NOMO-1 treated with dmso at 0.1 percent for 144 hours (cell line): ENCODE measurements around the gene LPAR3.
"Not testable (repeated sequence)": the region's sequence is repeated elsewhere in the genome, so short reads cannot be mapped to it uniquely, and the experiment has no call there.

ENCODE experiments used
- DNase-seq: peaks from one replicate; lab custom pipeline; 2025; ENCODE audit not compliant: unreplicated experiment; lab: John Stamatoyannopoulos, UW

The LPAR3 gene

DNA sequence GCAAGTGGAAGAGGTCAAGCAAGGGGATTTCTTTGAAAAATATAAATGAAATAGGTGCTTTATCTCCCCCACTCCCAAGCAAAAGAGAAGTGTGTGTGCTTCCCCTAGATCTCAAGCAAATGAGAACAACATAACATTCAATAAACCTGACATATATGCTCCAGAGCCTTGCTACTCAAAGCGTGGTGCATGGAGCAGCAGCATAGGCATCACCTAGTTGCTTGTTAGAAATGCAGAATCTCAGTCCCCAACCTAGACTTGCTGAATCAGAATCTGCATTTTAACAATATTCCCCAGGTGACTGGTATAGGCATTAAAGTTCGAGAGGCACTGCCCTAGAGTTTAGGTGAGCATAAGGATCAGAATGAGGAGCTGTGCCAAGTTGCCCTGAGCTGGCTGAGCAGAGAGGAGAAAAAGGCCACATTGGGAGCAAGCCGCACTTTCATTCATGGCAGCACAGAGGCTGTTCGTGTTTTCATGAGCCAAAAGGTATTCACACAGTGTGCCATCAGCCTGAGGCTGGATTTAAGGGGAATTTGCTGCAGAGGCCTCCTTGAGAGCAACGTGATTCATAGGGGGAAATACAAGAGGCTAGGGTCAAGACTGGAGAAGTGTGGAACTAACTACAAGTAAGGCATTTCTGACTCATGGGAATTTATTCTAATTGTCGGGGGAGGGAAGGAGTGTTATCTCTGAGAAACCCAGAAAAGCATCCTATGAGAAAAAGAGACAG is 14.3 kb upstream of the LPAR3 start:
- no peak for DNase-seq

DNA sequence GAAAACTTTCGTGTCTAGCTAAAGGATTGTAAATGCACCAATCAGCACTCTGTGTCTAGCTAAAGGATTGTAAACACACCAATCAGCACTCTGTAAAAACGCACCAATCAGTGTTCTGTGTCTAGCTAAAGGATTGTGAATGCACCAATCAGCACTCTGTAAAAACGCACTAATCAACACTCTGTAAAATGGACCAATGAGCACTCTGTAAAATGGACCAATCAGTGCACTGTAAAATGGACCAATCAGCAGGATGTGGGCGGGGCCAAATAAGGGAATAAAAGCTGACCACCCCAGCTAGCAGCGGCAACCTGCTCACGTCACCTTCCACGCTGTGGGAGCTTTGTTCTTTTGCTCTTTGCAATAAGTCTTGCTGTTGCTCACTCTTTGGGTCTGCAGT is 9.7 kb upstream of the LPAR3 start:
- DNase-seq: not testable (repeated sequence)

DNA sequence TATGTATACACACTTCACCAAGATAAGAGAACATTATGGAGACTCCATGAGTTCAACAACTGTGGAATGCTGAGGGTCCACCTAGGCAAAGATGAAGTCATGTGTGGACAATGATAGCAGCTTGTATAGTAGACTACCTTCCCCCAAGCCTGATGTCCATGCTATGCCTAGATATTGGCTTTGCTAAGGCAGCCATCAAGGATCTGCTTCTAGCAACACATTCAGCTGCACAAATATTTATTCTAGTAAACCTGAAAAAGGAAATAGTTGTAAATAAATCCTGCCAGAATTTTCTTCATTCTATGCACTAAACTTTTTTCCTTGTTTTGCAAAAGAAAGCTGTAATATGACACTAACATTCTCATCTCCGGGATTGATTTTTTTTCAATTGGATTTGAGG is 7.0 kb upstream of the LPAR3 start:
- DNase-seq: no peak

DNA sequence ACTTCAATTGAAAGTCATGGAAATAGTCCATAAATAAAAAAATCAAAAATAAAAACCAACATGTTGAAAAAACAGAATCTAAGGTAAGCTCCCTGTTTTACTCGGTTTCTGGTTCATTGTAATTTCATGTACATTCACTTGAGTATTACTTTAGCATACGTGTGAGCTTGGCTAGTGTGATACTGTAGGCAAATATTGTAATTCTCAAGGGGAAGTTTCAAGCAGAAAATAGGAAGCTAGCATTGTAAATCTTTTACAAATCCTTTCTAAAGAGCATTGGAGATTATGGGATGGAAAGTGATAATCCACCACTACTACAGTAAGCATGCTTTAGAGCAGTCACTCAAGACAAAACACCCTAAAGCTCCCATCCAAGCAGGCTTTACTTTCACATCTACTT is 3.3 kb upstream of the LPAR3 start:
- DNase-seq: no peak

DNA sequence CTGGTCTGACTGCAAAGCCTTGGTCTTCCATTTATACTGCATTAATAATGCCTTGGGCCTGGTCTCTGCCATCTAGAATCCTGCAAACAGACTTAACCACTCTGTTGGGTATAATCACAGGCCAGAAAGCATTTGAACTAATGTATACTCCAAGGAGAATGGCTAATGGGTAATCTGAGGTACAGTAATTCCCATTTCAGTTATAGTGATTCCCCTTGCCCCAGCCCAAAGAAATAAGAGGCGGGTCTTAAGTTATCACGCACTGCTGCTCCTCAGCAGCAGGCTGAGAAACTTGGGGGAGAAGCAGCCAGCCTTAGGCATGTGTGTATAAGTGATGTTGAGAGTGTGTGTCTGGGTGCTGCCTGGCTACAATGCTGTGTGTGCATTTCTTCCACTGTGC is 2.4 kb downstream of the LPAR3 start:
- no peak for DNase-seq

DNA sequence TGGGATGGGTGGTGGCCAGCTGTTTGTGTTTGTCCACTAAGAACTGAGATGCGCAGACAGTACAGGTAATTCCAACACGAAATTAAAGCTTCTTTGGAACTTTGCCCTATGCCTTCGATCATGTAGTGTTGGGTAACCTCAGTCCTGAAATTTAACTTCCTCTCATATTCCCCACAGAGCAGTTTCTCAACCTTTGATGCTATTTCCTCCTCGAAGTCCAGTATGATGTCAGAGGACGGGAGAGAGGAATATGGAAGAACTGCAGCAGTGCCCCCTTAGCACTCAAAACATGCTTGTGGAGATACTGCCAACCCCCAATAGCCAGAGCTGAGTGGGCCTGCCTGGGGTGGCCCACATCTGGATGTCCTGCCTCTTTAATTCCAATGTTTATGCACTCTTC is 3.6 kb downstream of the LPAR3 start:
- no peak for DNase-seq

DNA sequence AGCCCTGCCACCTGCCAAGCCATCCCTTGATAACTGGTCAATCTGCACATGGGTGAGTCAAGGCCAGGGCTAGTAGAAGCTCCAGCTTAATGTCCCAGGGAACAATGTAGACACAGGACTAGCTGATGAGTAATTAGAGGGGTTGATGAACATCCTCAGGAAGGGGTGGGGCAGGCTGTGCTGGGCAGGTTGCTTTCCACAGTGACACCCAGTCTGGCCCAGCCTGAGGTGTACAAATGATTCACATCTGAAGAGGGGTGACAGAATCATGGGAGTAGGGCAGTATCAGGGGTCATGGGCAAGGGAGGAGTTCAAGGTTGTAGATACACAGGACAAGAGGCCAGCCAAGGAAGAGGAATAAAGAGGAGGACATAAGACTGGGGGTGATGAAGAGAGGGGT is 4.3 kb downstream of the LPAR3 start:
- no peak for DNase-seq

DNA sequence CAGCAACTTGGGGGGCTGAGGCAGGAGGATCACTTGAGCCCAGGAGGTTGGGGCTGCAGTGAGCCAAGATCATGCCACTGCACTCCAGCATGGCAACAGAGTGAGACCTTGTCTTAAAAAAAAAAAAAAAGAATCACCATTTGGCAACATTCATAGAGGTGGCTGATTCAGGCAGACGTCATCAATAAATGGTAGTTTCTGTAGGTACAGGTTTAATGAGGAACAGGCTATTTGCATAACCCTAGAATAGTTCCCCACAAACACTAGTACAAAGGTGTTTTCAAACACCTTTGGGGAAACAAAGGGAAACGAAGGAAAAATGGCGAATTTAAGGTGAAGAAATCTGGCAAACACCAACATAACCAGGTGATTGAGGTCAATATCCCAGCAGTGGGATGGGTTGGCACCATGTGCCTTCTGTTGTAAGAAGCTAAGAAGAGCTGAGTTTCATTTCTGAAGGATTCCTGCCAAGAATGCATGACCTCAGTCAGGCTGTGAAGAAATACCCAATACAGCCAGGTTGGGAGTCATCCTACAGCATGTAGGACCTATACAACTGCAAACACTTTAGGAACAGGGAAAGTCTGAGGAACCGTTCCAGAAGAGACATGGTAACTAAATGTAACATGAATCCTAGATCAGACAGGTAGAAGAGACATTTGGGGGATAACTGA is 5.6 kb downstream of the LPAR3 start:
- no peak for DNase-seq

DNA sequence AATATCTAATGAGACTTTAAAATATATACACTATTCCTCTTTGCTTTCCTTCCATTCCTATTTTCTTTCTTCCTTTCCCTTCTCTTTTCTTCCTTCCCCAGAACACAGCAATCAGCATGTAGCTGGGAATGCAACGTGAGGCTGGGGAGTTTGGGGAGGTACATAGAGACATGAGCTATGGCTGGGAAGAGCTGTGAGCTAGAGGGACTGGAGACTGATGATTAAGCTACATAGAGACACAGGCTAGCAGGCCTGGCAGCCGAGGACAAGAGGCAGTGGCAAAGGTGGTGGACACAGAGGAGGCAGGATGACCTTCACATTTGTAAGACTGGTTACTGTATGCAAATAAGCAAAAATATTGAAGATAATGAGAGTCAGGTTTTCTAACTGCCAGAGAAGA is 7.5 kb downstream of the LPAR3 start:
- no peak for DNase-seq

DNA sequence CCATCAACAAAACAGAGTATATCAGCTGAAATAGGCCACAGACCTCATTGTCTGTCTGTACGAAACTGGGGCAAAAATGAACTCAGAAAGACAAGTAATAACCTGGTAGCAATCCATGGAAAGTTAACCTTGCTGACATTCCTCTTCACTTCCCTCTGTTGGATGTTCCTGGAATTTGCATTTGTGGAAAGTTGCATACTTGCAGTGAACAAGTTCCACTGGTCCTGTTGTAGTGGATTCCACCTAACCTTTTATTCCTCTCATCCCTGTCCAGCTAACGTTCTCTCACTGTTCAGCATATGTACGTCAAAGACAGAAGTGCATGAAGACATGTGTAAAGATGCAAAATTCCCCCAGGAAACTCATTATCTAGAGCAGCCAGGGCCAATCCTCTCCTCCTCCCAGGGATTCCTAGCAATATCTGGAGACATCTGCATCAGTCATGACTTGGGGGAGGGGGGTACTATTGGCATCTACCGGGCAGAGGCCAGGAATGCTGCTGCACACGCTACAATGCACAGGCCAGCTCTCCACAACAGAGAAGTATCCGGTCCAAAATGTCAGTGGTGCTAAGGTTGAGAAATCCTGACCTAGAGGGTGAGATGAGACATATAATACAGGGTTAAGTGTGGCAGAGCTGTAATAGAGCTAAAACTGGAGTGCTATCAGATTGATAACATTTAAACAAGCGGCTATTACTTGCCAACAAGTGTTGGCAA is 8.2 kb downstream of the LPAR3 start:
- no peak for DNase-seq

DNA sequence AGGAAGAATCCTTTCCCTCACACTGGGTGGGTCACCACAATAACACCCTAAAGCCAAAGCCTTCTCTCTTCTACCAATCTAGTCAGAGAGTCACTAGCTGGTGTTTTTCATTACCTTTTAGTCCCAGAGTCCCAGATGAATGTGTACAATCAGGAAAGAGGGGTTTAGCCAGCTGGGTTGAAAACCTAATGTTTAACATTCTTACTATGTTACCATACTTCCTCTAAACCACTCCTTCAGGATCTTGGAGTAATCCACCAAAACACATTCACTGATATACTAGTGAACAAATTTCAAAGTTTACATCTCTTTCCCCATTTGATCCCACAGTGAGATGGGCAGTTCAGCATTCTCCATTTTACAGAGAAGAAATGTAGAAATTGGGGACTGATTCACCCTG is 9.7 kb downstream of the LPAR3 start:
- DNase-seq: no peak

DNA sequence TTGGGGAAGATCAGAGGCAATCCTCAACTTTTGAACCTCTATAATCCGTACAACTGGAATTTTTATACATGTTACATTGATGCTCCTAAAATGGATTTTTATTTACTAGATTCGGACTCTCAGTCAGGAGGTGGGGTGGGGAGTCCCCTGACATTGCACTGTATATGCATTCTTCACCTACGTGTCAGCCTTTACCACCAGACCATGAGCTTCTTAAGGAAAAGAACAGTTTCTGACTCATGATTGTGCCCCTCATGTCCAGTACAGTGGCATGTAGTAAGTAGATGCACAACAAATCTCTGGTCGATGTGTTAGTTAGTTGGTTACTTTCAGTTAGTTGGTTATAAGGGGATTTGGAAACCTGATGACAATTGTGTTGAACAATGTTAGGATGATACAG is 15.4 kb downstream of the LPAR3 start:
- DNase-seq: no peak

DNA sequence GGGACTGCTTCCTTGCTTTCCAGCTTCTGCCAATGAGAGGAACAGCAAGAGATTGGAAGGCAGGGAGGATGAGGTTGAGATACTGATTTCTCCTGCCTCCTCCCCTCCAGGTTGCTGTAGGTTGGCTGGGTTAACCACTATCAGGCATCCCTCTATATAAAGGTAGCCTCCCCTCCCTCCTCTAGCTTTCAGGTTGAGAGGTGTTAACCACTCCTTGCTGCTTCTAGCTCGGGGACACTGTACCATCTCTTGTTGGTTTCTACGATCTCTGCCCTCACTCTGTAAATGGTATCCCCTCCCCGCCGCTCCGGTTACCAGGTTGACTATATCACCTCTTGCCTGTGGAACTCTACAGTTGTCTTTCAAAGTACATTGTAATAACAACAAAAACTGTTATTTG is 16.7 kb downstream of the LPAR3 start:
- DNase-seq: no peak

DNA sequence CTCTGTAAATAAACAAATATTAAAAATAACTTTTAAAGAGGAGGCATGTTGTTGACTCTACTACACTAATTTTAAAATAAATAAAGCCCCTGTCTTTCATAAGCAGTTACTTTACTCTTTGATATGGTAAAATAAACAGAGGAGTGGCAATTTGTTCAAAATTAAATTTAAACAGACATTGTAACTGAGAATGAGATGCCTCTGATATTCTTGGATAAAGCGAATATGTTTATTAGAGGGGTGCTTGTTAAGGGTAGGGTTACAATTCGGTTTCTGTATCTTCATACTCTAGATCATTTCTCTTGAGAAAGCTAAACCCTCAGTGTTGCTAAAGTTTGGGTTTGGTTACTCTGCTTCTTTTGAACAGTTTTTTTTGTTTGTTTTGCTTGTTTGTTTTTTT is 19.6 kb downstream of the LPAR3 start:
- DNase-seq: no peak

DNA sequence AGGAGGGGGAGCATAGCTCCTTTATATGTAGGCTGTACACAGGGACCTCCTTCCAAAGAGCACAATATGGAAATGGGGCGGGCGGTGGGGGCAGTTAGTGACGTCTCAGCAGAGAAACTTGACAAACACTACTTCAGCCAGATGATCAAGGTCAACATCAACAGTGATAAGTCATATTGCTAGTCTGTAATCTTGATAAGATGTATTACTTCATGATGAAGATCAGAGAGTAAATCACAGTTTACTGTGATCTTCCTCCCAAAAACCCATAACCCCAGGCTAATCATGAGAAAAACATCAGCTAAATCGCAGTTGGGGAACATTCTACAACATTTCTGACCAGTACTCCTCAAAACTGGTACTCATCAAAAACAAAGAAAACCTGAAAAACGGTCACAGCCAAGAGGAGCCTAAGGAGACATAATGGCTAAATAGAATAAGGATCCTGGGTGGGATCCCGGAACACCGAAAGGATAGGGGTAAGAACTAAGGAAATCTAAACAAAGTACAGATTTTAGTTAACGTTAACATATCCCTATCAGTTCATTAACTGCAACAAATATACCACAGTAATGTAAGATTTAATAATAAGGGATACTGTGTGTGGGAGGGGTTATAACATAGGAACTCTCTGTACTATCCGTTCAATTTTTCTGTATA is 20.2 kb downstream of the LPAR3 start:
- DNase-seq: no peak

DNA sequence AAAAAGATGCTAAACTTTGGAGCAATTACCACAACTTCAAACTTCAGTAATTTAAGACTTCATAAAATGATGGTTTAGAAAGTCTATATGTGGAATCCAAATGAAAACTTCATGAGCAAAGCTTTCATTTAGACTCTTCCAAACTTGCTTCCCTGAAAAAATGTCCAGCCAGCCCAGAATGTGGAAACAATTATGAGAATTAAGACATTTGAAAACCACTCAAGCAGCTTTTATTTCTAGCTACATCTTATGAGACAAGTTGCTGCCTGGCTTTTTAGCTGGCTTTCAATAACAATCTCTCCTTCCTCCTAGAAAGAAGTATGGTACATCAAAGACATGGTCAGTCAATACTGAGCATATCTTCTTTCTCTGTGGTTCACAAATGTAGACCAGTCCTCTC is 21.8 kb downstream of the LPAR3 start:
- no peak for DNase-seq

DNA sequence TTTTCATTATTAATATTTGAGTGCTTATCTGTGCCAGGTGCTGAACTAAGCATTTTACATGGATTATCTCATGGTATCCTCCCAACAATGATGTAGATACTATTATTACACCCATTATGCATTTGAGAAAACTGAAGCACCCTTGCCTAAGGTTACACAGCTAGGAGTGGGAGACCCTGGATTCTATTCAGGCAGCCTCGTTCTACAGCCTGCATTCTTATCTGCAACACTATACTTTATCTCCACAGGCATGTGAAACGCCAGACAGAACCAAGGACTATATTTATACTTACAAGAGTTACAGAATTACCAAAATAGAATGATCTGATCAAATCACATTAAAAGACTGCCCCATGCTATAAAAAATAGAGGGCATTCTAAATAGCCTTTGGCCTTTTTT is 22.4 kb downstream of the LPAR3 start:
- DNase-seq: no peak

DNA sequence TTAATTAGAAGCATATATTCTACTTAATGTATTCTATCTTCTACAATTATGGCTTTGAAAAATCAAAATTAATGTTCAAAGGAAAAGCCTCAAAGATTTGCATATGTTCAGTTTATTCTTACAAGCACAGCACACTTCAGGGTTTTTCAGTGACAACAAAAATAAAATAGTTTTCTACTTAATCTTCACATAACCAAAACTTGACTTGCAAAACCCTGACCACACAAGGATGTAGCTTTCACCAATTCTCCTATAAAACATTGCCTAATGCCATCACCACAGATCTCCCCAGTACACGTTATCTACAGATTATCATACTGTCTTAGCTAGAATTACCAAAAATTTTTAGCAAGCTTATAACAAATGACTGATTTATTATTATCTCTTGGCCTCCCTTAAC is 23.3 kb downstream of the LPAR3 start:
- no peak for DNase-seq

DNA sequence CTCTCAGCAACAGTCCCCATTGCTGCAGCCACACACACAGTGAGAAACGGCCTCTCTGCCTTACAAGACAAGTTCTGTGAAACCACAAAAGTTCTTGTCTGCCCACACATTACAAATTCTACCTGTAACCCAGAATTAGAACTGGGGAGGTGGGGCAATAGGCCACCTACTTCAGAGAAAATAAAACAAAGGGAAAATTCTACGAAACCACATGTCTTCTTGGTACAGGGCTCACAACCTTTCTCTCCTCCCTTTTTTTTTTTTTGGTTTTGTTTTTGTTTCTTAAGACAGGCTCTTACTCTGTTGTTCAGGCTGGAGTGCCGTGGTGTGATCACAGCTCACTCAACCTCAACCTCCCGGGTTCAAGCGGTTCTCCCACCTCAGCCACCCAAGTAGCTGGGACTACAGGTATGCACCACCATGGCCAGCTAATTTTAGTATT is 30.2 kb downstream of the LPAR3 start:
- no peak for DNase-seq

DNA sequence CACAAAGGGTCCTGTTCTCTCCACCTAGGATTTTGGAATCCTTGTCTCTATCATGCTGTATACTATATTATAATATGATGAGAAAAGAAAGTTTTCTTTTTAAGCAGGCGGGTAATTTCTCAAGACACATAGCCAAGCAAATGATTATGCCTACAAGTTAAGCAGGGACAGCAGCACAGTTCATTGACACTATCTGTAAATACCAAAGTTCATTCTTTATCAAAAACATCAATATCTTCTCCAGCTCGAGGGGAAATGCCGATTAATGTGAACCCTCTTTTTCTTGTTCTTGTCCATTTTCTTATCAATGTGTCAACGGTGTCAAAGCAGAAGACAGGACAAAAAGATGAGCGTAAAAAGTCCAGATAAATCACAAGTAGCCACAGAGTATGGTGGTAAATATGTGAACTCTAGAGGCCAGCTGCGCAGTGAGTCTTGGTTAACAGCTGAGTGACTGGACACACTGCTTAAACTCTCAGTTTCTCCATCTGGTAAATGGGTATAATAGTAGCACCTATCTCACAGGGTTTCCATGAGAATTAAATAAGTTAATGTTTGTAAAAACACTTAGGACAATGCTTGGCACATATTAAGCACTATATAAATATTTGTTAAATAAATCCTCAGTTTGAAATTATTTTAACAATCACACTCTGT is 30.9 kb downstream of the LPAR3 start:
- no peak for DNase-seq

DNA sequence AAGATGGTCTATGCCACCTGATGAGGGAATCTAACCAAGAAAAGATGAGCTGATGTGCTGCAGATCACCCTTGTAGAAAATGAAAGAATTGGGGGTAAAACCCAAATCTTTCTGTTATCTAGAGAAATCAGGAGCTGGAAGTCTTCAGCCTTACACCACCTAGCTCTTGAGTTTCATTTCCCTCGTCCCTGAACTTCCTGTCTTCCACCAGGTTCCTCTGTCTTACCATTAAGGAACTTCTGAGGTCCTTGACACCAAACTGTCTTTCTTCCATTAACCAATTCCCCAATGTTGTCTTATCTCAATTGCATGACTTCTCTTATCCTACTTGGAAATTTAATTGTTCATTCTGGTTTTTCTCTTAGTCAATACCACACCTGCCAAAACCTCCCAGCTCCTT is 31.5 kb downstream of the LPAR3 start:
- DNase-seq: no peak
